Naive thymus-derived CD4-positive, alpha-beta T cell (primary cell): ENCODE measurements around the gene CELF3. TPM values are rescaled to one million over a fixed set of nuclear protein-coding genes. Genes with fewer than 3 reads are reported as not detected.

Experiments
- ATAC-seq: fragments of 150-1000 bp; cut with Tn5 transposase; 2 replicates; pipeline ENCODE4 v1.10.0; 2021; ENCODE audit warnings: mild to moderate bottlenecking, moderate library complexity
- CTCF ChIA-PET: fragments of 350-600 bp; sonication (Branson Sonifier 250); formaldehyde crosslinking; loops from one replicate; lab custom pipeline; 2021; ENCODE audit warnings: antibody characterized with exemption; lab: Charles Lee
- POLR2A ChIA-PET: fragments of 350-600 bp; sonication (Branson Sonifier 250); formaldehyde crosslinking; loops from one replicate; lab custom pipeline; 2021; ENCODE audit warnings: antibody characterized with exemption, inconsistent platforms; lab: Charles Lee
- DNase-seq, 9 donors: peaks; one replicate each; pipeline versions ENCODE4 v3.0.0 to v3.0.0-alpha.2; 2020 to 2022; ENCODE audit warnings: mixed read lengths in 1 of 9
- H3K27ac ChIP-seq: one replicate; pipeline ENCODE4 v1.7.0; 2013; ENCODE audit warnings: mild to moderate bottlenecking, low read depth, low read length, moderate library complexity
- H3K27me3 ChIP-seq, 2 donors: one replicate each; pipeline ENCODE4 v1.7.0; 2013; ENCODE audit warnings: low read length in 2 of 2, mild to moderate bottlenecking in 2 of 2, moderate library complexity in 2 of 2; ENCODE audit not compliant: control insufficient read depth in 2 of 2, insufficient read depth in 2 of 2
- H3K36me3 ChIP-seq, 3 experiments: 1 replicate in 2 of 3; 2 replicates in 1 of 3; pipeline ENCODE4 v1.7.0; 2013; ENCODE audit warnings: low read length in 3 of 3, mild to moderate bottlenecking in 3 of 3, moderate library complexity in 1 of 3; ENCODE audit not compliant: insufficient read depth in 3 of 3, control insufficient read depth in 2 of 3
- H3K4me1 ChIP-seq, 2 donors: one replicate each; pipeline ENCODE4 v1.7.0; 2013; ENCODE audit warnings: low read length in 2 of 2, mild to moderate bottlenecking in 2 of 2, moderate library complexity in 1 of 2; ENCODE audit not compliant: control insufficient read depth in 2 of 2, insufficient read depth in 2 of 2
- H3K4me3 ChIP-seq: 2 replicates; pipeline ENCODE4 v1.7.0; 2013; ENCODE audit warnings: mild to moderate bottlenecking, low read length
- H3K9me3 ChIP-seq, 3 experiments: 1 replicate in 2 of 3; 2 replicates in 1 of 3; pipeline ENCODE4 v1.7.0; 2013; ENCODE audit warnings: low read length in 3 of 3; ENCODE audit not compliant: control insufficient read depth in 2 of 3
- H3K27ac Mint-ChIP-seq, 9 donors: one replicate each; pipeline ENCODE4 v1.8.0; 2020 to 2022; ENCODE audit warnings: mixed read lengths in 9 of 9, mild to moderate bottlenecking in 8 of 9, moderate library complexity in 5 of 9, inconsistent platforms in 2 of 9
- H3K27me3 Mint-ChIP-seq, 5 donors: one replicate each; pipeline ENCODE4 v1.8.0; 2021 to 2022; ENCODE audit warnings: mixed read lengths in 5 of 5, mild to moderate bottlenecking in 1 of 5
- H3K36me3 Mint-ChIP-seq, 5 donors: one replicate each; pipeline ENCODE4 v1.8.0; 2020 to 2022; ENCODE audit warnings: mixed read lengths in 5 of 5, mild to moderate bottlenecking in 3 of 5, inconsistent platforms in 1 of 5
- H3K4me1 Mint-ChIP-seq, 7 donors: one replicate each; pipeline ENCODE4 v1.8.0; 2020 to 2022; ENCODE audit warnings: mixed read lengths in 7 of 7, mild to moderate bottlenecking in 3 of 7, inconsistent platforms in 1 of 7
- H3K4me3 Mint-ChIP-seq, 10 donors: one replicate each; pipeline ENCODE4 v1.8.0; 2020 to 2022; ENCODE audit warnings: mild to moderate bottlenecking in 10 of 10, mixed read lengths in 10 of 10, moderate library complexity in 6 of 10, inconsistent platforms in 2 of 10
- H3K9me3 Mint-ChIP-seq, 11 donors: one replicate each; pipeline ENCODE4 v1.8.0; 2020 to 2022; ENCODE audit warnings: mixed read lengths in 11 of 11, mild to moderate bottlenecking in 4 of 11, inconsistent platforms in 1 of 11, moderate library complexity in 1 of 11
- intact Hi-C, 2 donors: fragments of 100-400 bp; cut with micrococcal nuclease; formaldehyde crosslinking; loops; one replicate each; pipeline ENCODE4 v1.15.1; 2023
- polyA plus RNA-seq, 2 donors: library from polyadenylated mRNA; unstranded; fragments of 300-500 nt; fragmentation: Illumina TruSeq; gene quantifications; one replicate each; pipeline ENCODE4 v1.2.3, GENCODE V29; 2021
- total RNA-seq, 6 experiments: library from RNA in 5 of 6; stranded (reverse) in 5 of 6; gene quantifications; 1 replicate in 5 of 6; 2 replicates in 1 of 6; pipeline ENCODE4 v1.2.3 and lab custom pipeline; 2021 to 2026

CELF3 gene
- total and polyA plus RNA-seq, 7 experiments from 2014 or later = not detected

DNA sequence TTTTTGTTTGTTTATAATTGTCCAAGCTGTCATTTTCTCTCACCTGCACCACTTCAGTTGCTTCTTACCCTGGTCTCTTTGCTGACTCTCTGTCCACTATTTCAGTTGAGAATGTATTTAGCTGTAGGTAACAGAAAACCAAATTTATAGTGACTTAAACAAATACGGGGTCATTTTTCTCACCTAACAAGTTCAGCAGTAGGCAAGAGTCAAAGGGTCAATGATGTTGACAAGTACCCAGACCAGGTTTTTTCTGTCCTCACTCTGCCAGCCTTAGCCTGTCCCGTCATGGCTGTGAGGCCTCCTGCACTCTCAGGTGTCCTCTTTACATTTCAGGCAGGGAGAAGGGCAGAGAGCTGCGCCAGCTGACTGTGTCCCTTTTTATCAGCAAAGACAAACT lies 16.5 kb upstream of the CELF3 start:
- Histone ChIP-seq H3K27ac (no peak overlapping the region), H3K4me3 (no peak overlapping the region), H3K36me3 (no peaks in the 10 kb centered on the region), H3K9me3 (peaks cover 0 to 11% (median 9%) of the 10 kb centered on the region in 3 experiments), H3K27me3 (no peaks in the 10 kb centered on the region), H3K4me1 (no peaks in the 10 kb centered on the region)
- intact Hi-C loops = no loop called here
- Mint-ChIP-seq H3K27ac (no peak overlapping the region), H3K4me3 (no peak overlapping the region), H3K36me3 (peaks cover 0 to 12% (median 5%) of the 10 kb centered on the region in 5 donors), H3K27me3 (peaks cover 22 to 41% (median 24%) of the 10 kb centered on the region in 5 donors), H3K4me1 (peaks cover 0 to 4% (median 0%) of the 10 kb centered on the region in 7 donors), H3K9me3 (peaks cover 0 to 18% (median 8%) of the 10 kb centered on the region in 11 donors)
- no peak for DNase-seq
- ChIA-PET CTCF (interaction anchor here (0.5 to 3.2 kb wide), 3 partner anchors 139 to 210 kb away, joined by 3 to 22 read pairs (median 3); no protein-coding TSS in a partner anchor), POLR2A (no interaction called here)
- ATAC-seq = no peak

DNA sequence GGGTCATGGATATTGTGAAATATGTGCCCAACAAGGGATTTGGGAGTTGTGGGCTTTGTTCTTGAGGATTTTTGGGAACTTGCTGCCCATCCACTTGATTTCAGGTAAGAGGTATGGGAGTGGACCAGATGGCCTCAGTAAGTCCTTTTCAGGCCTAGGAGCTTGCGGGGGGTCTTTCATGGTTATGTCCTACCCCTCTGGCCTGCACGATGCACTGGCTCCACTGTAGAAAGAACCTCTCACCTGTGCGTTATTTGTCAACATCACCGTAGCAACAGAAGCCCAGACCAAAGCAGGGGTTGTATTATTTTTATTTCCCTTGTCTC lies 13.3 kb upstream of the CELF3 start:
- Histone ChIP-seq H3K9me3 (no peaks in the 10 kb centered on the region), H3K27me3 (peaks cover 0 to 4% of the 10 kb centered on the region in 2 donors), H3K36me3 (no peaks in the 10 kb centered on the region), H3K27ac (no peak overlapping the region), H3K4me3 (no peak overlapping the region), H3K4me1 (no peaks in the 10 kb centered on the region)
- Mint-ChIP-seq H3K4me3 (no peak overlapping the region), H3K27me3 (peaks cover 45 to 67% (median 48%) of the 10 kb centered on the region in 5 donors), H3K4me1 (peaks cover 0 to 1% (median 0%) of the 10 kb centered on the region in 7 donors), H3K36me3 (peaks cover 0 to 6% (median 0%) of the 10 kb centered on the region in 5 donors), H3K9me3 (no peaks in the 10 kb centered on the region), H3K27ac (no peak overlapping the region)
- DNase-seq = no peak
- ChIA-PET CTCF (interaction anchor here (1.3 kb wide), 1 partner anchor 136 kb away, joined by 6 read pairs; no protein-coding TSS in a partner anchor), POLR2A (no interaction called here)
- intact Hi-C loops = no loop called here
- ATAC-seq = no peak

DNA sequence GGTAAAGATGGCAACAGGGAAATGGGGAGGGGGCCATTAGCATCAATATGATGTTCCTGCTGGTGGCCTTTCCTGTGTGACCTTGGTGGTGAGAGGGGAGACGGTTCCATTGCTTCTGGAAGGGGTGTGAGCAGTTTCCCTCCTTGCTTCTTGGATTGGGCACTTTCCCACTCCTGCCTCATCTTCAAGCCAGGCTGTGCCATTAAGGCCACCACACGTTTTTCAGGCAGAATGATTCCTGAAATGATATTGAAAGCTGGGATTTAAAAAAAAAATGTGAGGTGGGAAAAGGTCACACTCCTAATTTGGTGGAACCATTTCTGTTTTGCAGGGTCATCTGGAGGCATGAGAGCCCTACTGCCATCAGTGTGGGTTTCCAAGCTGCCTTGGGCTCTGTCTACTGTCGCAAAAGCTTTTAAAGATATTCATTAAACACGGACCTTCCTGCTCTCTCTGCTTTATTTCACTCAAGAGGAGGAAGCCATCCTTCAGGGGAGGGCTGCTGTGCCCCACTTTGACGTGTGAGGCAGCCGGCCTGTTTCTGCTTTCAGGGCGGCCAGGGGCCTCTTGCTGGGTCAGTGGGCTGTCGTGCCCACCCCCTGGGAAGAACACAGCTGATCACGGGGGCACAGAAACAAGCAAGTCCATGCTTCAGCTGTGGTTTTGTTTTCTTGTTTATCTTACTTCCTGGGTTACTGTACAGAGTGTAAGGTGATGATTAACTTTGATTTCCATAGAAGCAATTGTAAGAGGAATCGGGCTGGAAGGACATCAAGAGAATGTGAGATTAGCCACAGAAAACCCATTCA lies 12.8 kb upstream of the CELF3 start:
- peaks cover 44 to 68% (median 51%) of the 10 kb centered on the region in 5 donors for H3K27me3 Mint-ChIP-seq
- no peak for DNase-seq

DNA sequence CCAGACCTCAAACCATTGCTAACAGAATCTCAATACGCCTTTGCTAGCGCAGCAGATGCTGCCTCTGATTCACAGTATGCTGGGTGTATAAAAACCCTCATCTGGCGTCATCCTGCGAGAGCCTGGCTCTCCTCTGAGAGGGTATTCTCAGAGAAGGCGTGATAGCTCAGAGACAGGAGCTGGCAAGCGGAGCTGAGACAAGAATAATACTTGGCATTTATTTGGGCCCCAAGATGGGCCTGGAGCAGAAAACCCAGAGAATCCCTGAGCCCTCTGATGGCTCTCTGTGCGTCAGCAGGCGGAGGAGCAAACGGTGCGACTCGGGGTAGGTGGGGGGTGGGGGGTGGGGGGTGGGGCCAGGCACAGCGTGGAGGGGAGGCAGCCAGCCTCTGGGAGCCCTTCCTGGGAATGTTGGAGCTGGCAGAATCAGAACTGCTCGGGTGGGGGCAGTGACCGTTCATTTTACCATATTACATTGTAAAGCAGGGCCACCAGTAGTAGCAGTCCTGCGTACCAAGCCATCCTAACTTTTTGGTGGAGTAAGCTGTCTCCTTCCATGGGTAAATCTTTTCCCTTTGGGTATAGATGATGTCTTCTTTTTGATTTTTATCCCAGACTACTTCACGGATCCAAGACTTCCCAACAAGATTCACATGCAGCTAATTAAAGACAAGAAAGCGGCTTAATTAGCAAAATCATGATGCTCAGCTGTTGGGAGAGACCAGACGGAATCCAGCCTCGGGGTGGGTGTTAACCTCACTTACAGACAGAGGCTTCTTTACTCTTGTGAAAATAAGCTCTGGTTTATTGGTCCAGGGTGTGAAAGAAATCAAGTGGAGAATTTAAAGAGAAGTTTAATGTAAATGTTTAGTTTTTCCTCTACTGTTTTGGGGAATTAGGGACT lies 11.8 kb upstream of the CELF3 start:
- Histone ChIP-seq H3K27me3 (peaks cover 0 to 4% of the 10 kb centered on the region in 2 donors), H3K27ac (no peak overlapping the region), H3K9me3 (no peaks in the 10 kb centered on the region), H3K4me3 (no peak overlapping the region), H3K4me1 (no peaks in the 10 kb centered on the region), H3K36me3 (no peaks in the 10 kb centered on the region)
- H3K36me3 Mint-ChIP-seq = peaks cover 0 to 6% (median 0%) of the 10 kb centered on the region in 5 donors
- POLR2A ChIA-PET = interaction anchor here (0.6 kb wide), 1 partner anchor 68 kb away, joined by 3 read pairs; no protein-coding TSS in a partner anchor
- H3K9me3 Mint-ChIP-seq = no peaks in the 10 kb centered on the region
- no peak for DNase-seq
- no peak overlapping the region for H3K27ac Mint-ChIP-seq
- peaks cover 0 to 3% (median 0%) of the 10 kb centered on the region in 7 donors for H3K4me1 Mint-ChIP-seq
- H3K4me3 Mint-ChIP-seq = no peak overlapping the region
- peaks cover 50 to 69% (median 60%) of the 10 kb centered on the region in 5 donors for H3K27me3 Mint-ChIP-seq
- CTCF ChIA-PET = no interaction called here
- intact Hi-C loops = no loop called here
- no peak for ATAC-seq

More for the DNA sequence above, 12.8 kb upstream of the CELF3 start:
- ChIA-PET POLR2A (interaction anchor here (0.6 kb wide), 1 partner anchor 69 kb away, joined by 3 read pairs; no protein-coding TSS in a partner anchor), CTCF (interaction anchor here (0.6 to 1.3 kb wide), 2 partner anchors 135 to 272 kb away, joined by 3 to 6 read pairs; no protein-coding TSS in a partner anchor)
- Histone ChIP-seq H3K9me3 (no peaks in the 10 kb centered on the region), H3K4me3 (no peak overlapping the region), H3K27ac (no peak overlapping the region), H3K27me3 (peaks cover 0 to 4% of the 10 kb centered on the region in 2 donors), H3K4me1 (no peaks in the 10 kb centered on the region), H3K36me3 (no peaks in the 10 kb centered on the region)
- intact Hi-C loops = no loop called here
- no peak for ATAC-seq
- no peak overlapping the region for H3K4me3 Mint-ChIP-seq
- H3K27ac Mint-ChIP-seq = no peak overlapping the region
- H3K36me3 Mint-ChIP-seq = peaks cover 0 to 6% (median 0%) of the 10 kb centered on the region in 5 donors
- peaks cover 0 to 1% (median 0%) of the 10 kb centered on the region in 7 donors for H3K4me1 Mint-ChIP-seq
- H3K9me3 Mint-ChIP-seq = no peaks in the 10 kb centered on the region

DNA sequence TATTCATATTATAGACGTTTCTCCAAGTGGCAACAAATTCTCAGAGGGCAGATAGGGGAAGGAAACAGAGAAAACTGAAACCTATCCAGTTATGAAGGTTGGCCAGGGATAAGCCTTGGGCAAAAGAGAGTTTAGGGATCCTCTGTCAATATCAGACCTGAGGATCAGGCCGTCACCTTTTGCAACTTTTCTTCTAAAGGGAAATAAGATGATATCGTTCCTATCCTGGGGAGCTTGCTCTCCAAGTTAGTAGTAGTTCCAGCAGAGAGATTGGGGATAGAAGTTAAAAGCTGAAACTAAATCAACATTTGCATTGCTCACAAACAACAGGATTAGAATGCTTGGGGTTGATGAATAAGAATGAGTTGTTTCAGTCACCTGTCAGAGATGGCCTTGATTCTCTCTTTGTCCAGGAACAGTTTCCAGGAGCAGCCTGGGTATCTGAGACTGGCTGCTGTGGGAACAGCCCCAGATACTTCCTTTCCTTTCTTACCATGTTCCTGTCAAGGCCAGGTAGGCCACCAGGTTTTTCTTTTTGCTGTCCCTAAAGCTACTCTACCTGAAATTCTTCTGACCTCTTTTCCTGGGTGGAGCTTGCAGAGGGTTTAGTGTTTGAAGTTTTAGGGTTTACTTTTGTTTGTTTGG lies 7.2 kb upstream of the CELF3 start:
- Mint-ChIP-seq H3K36me3 (no peaks in the 10 kb centered on the region), H3K27ac (no peak overlapping the region), H3K27me3 (peaks cover 47 to 84% (median 60%) of the 10 kb centered on the region in 5 donors), H3K9me3 (no peaks in the 10 kb centered on the region), H3K4me1 (peaks cover 7 to 26% (median 21%) of the 10 kb centered on the region in 7 donors), H3K4me3 (no peak overlapping the region)
- intact Hi-C loops = loop anchor here (5.0 kb wide), 5 partner anchors 33 to 282 kb away; partner anchors contain the start of genes MRPL9 (in 1 of the 2) and TDRKH (in 1 of the 2)
- CTCF ChIA-PET = interaction anchor here (0.9 kb wide), 1 partner anchor 11 kb away, joined by 3 read pairs; no protein-coding TSS in a partner anchor
- Histone ChIP-seq H3K4me1 (peaks cover 9 to 14% of the 10 kb centered on the region in 2 donors), H3K27ac (no peak overlapping the region), H3K9me3 (no peaks in the 10 kb centered on the region), H3K36me3 (no peaks in the 10 kb centered on the region), H3K4me3 (no peak overlapping the region), H3K27me3 (peaks cover 0 to 4% of the 10 kb centered on the region in 2 donors)
- POLR2A ChIA-PET = no interaction called here
- ATAC-seq (no peak), DNase-seq (no peak)
